ENCODE measurements around the gene GCAT.
A peak's percentile ranks its signal among the peaks of the same experiment; 100 is the strongest.

Gene GCAT

GRCh38 chr22:37830093-37830842 is 22.5 kb downstream of the GCAT start:
- Histone ChIP-seq H3K4me1 (ENCODE audit: insufficient read depth, low read length) (peaks cover 9% of the 10 kb centered on the region), H3K9me3 (ENCODE audit: low read length) (no peaks in the 10 kb centered on the region), H3K9ac (ENCODE audit: low read length) (no peak overlapping the region), H3K27ac (ENCODE audit: low read depth, low read length) (no peak overlapping the region), H3K36me3 (ENCODE audit: insufficient read depth, low read length) (peaks cover 49% of the 10 kb centered on the region), H3K4me3 (ENCODE audit: low read depth in 1 of 2, low read length in 2 of 2) (no peak overlapping the region), H3K27me3 (ENCODE audit: control insufficient read depth in 1 of 2, insufficient read depth in 2 of 2, low read length in 2 of 2) (no peaks in the 10 kb centered on the region)

GRCh38 chr22:37831472-37831871 is 23.7 kb downstream of the GCAT start:
- no peaks in the 10 kb centered on the region for H3K9me3 ChIP-seq (ENCODE audit: low read length)
- peaks cover 9% of the 10 kb centered on the region for H3K4me1 ChIP-seq (ENCODE audit: insufficient read depth, low read length)
- H3K4me3 ChIP-seq (ENCODE audit: low read depth in 1 of 2, low read length in 2 of 2), result no peak overlapping the region
- peaks cover 49% of the 10 kb centered on the region for H3K36me3 ChIP-seq (ENCODE audit: insufficient read depth, low read length)
- no peak overlapping the region for H3K9ac ChIP-seq (ENCODE audit: low read length)
- no peaks in the 10 kb centered on the region for H3K27me3 ChIP-seq (ENCODE audit: control insufficient read depth in 1 of 2, insufficient read depth in 2 of 2, low read length in 2 of 2)
- no peak overlapping the region for H3K27ac ChIP-seq (ENCODE audit: low read depth, low read length)

- H3K9ac ChIP-seq (ENCODE audit: low read length), result no peak overlapping the region
- peaks cover 54% of the 10 kb centered on the region for H3K36me3 ChIP-seq (ENCODE audit: insufficient read depth, low read length)
- H3K27ac ChIP-seq (ENCODE audit: low read depth, low read length), result no peak overlapping the region
- no peaks in the 10 kb centered on the region for H3K9me3 ChIP-seq (ENCODE audit: low read length)
- peaks cover 2% of the 10 kb centered on the region for H3K4me1 ChIP-seq (ENCODE audit: insufficient read depth, low read length)
- no peak overlapping the region for H3K4me3 ChIP-seq (ENCODE audit: low read depth in 1 of 2, low read length in 2 of 2)
- no peaks in the 10 kb centered on the region for H3K27me3 ChIP-seq (ENCODE audit: control insufficient read depth in 1 of 2, insufficient read depth in 2 of 2, low read length in 2 of 2)
Measured at GRCh38 chr22:37832022-37832857, 24.5 kb downstream of the GCAT start.

GRCh38 chr22:37842015-37842793 is 34.5 kb downstream of the GCAT start:
- H3K27me3 ChIP-seq (ENCODE audit: control insufficient read depth in 1 of 2, insufficient read depth in 2 of 2, low read length in 2 of 2), result no peaks in the 10 kb centered on the region
- H3K9ac ChIP-seq (ENCODE audit: low read length), result no peak overlapping the region
- H3K27ac ChIP-seq (ENCODE audit: low read depth, low read length), result no peak overlapping the region
- peaks cover 10% of the 10 kb centered on the region for H3K4me1 ChIP-seq (ENCODE audit: insufficient read depth, low read length)
- H3K4me3 ChIP-seq (ENCODE audit: low read depth in 1 of 2, low read length in 2 of 2), result no peak overlapping the region
- H3K9me3 ChIP-seq (ENCODE audit: low read length), result no peaks in the 10 kb centered on the region
- peaks cover 22% of the 10 kb centered on the region for H3K36me3 ChIP-seq (ENCODE audit: insufficient read depth, low read length)

- H3K4me3 ChIP-seq (ENCODE audit: low read depth in 1 of 2, low read length in 2 of 2), result peak overlapping the region; percentile 54 to 70
Measured at GRCh38 chr22:37843741-37844089, 36.0 kb downstream of the GCAT start.

GRCh38 chr22:37844904-37845329 is 37.2 kb downstream of the GCAT start:
- peaks cover 13% of the 10 kb centered on the region for H3K4me1 ChIP-seq (ENCODE audit: insufficient read depth, low read length)
- H3K27me3 ChIP-seq (ENCODE audit: control insufficient read depth in 1 of 2, insufficient read depth in 2 of 2, low read length in 2 of 2), result no peaks in the 10 kb centered on the region
- H3K9ac ChIP-seq (ENCODE audit: low read length), result no peak overlapping the region
- peaks cover 1% of the 10 kb centered on the region for H3K36me3 ChIP-seq (ENCODE audit: insufficient read depth, low read length)
- peak overlapping the region; percentile 31 for H3K27ac ChIP-seq (ENCODE audit: low read depth, low read length)
- H3K9me3 ChIP-seq (ENCODE audit: low read length), result no peaks in the 10 kb centered on the region
- H3K4me3 ChIP-seq (ENCODE audit: low read depth in 1 of 2, low read length in 2 of 2), result peak overlapping the region in 1 of 2 donors; percentile 70

More at GRCh38 chr22:37843741-37844089, 36.0 kb downstream of the GCAT start:
- Histone ChIP-seq H3K9ac (ENCODE audit: low read length) (no peak overlapping the region), H3K4me1 (ENCODE audit: insufficient read depth, low read length) (peaks cover 10% of the 10 kb centered on the region), H3K9me3 (ENCODE audit: low read length) (no peaks in the 10 kb centered on the region), H3K36me3 (ENCODE audit: insufficient read depth, low read length) (peaks cover 9% of the 10 kb centered on the region), H3K27me3 (ENCODE audit: control insufficient read depth in 1 of 2, insufficient read depth in 2 of 2, low read length in 2 of 2) (no peaks in the 10 kb centered on the region), H3K27ac (ENCODE audit: low read depth, low read length) (peak overlapping the region; percentile 70)

- Histone ChIP-seq H3K27me3 (ENCODE audit: control insufficient read depth in 1 of 2, insufficient read depth in 2 of 2, low read length in 2 of 2) (no peaks in the 10 kb centered on the region), H3K9ac (ENCODE audit: low read length) (no peak overlapping the region), H3K4me3 (ENCODE audit: low read depth in 1 of 2, low read length in 2 of 2) (no peak overlapping the region), H3K36me3 (ENCODE audit: insufficient read depth, low read length) (peaks cover 4% of the 10 kb centered on the region), H3K27ac (ENCODE audit: low read depth, low read length) (no peak overlapping the region), H3K4me1 (ENCODE audit: insufficient read depth, low read length) (peaks cover 24% of the 10 kb centered on the region), H3K9me3 (ENCODE audit: low read length) (no peaks in the 10 kb centered on the region)
Measured at GRCh38 chr22:37846433-37846832, 38.7 kb downstream of the GCAT start.

GRCh38 chr22:37848587-37849088 is 40.9 kb downstream of the GCAT start:
- Histone ChIP-seq H3K27me3 (ENCODE audit: control insufficient read depth in 1 of 2, insufficient read depth in 2 of 2, low read length in 2 of 2) (no peaks in the 10 kb centered on the region), H3K4me3 (ENCODE audit: low read depth in 1 of 2, low read length in 2 of 2) (peak overlapping the region; percentile 53 to 89), H3K9ac (ENCODE audit: low read length) (peak overlapping the region; percentile 44), H3K27ac (ENCODE audit: low read depth, low read length) (peak overlapping the region; percentile 67), H3K36me3 (ENCODE audit: insufficient read depth, low read length) (peaks cover 19% of the 10 kb centered on the region), H3K9me3 (ENCODE audit: low read length) (no peaks in the 10 kb centered on the region), H3K4me1 (ENCODE audit: insufficient read depth, low read length) (peaks cover 13% of the 10 kb centered on the region)

GRCh38 chr22:37849089-37849751 is 41.5 kb downstream of the GCAT start, which contains the start of gene EIF3L:
Gene EIF3L (plus strand): TSS chr22:37849419. CDS start chr22:37849450, 31 bp downstream.
- peak within 1 kb of the TSS; percentile 67 for H3K27ac ChIP-seq (ENCODE audit: low read depth, low read length)
- H3K36me3 ChIP-seq (ENCODE audit: insufficient read depth, low read length), result peaks cover 23% of the 10 kb centered on the region
- peak within 1 kb of the TSS; percentile 91 for H3K9ac ChIP-seq (ENCODE audit: low read length)
- peaks cover 18% of the 10 kb centered on the region for H3K4me1 ChIP-seq (ENCODE audit: insufficient read depth, low read length)
- no peaks in the 10 kb centered on the region for H3K9me3 ChIP-seq (ENCODE audit: low read length)
- peak within 1 kb of the TSS; percentile 53 to 89 for H3K4me3 ChIP-seq (ENCODE audit: low read depth in 1 of 2, low read length in 2 of 2)
- no peaks in the 10 kb centered on the region for H3K27me3 ChIP-seq (ENCODE audit: control insufficient read depth in 1 of 2, insufficient read depth in 2 of 2, low read length in 2 of 2)

- Histone ChIP-seq H3K4me3 (ENCODE audit: low read depth in 1 of 2, low read length in 2 of 2) (no peak overlapping the region), H3K9me3 (ENCODE audit: low read length) (no peaks in the 10 kb centered on the region), H3K9ac (ENCODE audit: low read length) (no peak overlapping the region), H3K4me1 (ENCODE audit: insufficient read depth, low read length) (peaks cover 31% of the 10 kb centered on the region), H3K27ac (ENCODE audit: low read depth, low read length) (no peak overlapping the region), H3K27me3 (ENCODE audit: control insufficient read depth in 1 of 2, insufficient read depth in 2 of 2, low read length in 2 of 2) (no peaks in the 10 kb centered on the region), H3K36me3 (ENCODE audit: insufficient read depth, low read length) (peaks cover 36% of the 10 kb centered on the region)
Measured at GRCh38 chr22:37850801-37851200, 43.1 kb downstream of the GCAT start.
